GM19372 (cell line): Measurements from ENCODE around the gene NCKAP5L.
"Not testable (repeated sequence)": the region's sequence is repeated elsewhere in the genome, so short reads cannot be mapped to it uniquely, and the experiment has no call there.

Experiments
- ATAC-seq: cut with Tn5 transposase; IDR thresholded peaks from one replicate; pipeline ENCODE4 v1.9.1; 2021; ENCODE audit warnings: mild to moderate bottlenecking, low read depth, moderate library complexity; ENCODE audit not compliant: unreplicated experiment

The NCKAP5L gene

GRCh38 chr12:49865109-49865781, 37.0 kb upstream of the NCKAP5L start:
- ATAC-seq, result no peak

DNA sequence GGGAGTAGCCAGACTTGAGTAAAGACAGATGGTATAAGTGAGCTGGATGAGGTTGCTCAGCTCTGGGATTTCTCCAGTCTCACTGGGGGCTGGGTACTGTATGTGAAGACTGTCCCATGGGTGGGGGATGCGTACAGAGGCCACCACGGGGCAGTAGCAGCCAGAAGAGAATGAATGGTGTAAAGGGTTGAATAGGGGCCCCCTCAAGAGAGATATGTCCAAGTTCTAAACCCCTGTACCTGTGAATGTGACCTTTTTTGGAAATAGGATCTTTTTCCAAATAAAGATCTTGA, 36.5 kb upstream of the NCKAP5L start:
- ATAC-seq, result no peak

GRCh38 chr12:49863946-49864797, 36.0 kb upstream of the NCKAP5L start:
- ATAC-seq, result no peak

- ATAC-seq, result not testable (repeated sequence)
Observed at GRCh38 chr12:49860921-49861320, 32.7 kb upstream of the NCKAP5L start.

DNA sequence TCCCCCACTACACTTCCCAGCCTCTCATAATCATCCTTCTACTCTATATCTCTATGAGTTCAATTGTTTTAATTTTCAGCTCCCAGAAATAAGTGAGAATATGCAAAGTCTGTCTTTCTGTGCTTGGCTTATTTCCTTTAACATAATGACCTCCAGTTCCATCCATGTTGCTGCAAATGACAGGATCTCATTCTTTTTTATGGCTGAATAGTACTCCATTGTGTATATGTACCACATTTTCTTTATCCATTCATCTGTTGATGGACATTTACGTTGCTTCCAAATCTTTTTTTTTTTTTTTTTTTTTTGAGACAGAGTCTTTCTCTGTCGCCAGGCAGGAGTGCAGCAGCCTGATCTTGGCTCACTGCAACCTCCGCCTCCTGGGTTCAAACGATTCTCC, 27.7 kb upstream of the NCKAP5L start:
- not testable (repeated sequence) for ATAC-seq

DNA sequence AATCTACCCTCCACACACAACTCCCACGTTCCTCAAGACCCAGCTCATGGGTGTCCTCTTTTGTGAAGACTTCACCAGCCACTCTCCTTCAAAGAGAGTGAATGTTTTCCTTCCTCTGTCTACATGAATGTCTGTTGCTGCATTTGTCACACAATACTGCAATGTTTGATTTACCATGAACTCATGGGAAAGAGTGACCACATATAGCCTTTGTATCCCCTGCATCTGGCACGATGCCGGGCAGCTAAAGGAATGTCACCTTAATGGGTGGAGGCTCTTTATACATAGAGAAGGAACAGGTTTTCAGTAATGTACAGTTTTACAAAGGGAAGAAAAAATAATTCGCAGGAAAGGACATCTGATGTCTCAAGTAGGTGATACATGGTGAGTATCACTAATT, 26.8 kb upstream of the NCKAP5L start:
- ATAC-seq, result no peak

DNA sequence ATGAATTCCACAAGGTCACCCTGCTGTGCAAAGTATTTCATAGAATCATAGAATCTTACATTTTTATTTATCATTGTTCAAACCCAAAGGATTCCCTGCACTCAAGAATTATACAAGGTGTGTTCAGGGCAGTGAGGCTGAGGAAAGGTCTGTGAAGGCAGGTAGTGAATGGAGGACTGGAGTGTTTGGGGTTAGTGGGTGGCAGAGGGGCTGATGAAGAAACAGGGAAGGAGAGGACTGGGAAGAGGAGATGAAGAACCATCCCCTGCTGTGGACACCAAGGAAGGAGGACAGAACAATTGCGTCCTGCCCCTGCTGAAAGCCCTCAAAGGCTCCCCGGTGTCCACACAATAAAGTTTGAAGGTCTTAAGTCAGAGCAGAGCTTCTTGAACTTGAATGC, 25.5 kb upstream of the NCKAP5L start:
- no peak for ATAC-seq

- ATAC-seq, result no peak
Observed at GRCh38 chr12:49847161-49847560, 18.9 kb upstream of the NCKAP5L start.

GRCh38 chr12:49846032-49846431, 17.8 kb upstream of the NCKAP5L start:
- ATAC-seq, result no peak

GRCh38 chr12:49843876-49844437, 15.7 kb upstream of the NCKAP5L start:
- no peak for ATAC-seq

DNA sequence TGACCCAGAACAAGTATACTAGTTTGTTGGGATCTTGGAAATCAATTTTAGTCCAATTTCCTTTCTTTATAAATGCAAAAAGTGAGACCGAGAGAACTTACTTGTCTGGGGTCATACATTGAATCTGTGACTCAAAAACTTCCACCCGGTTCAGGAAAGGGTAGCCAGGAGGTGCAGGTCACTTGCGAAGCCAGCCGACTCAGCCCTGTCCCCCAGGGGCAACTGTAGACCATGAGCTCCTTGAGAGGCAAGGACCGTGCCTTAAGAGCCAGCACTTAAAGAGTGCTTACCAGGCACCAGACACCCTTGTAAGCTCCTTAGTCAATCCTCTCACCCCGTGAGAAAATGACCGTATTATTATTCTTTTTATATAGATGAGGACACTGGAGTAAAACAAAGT, 15.2 kb upstream of the NCKAP5L start:
- ATAC-seq, result no peak

- ATAC-seq, result peak; percentile 86
Observed at GRCh38 chr12:49842519-49843352, 14.5 kb upstream of the NCKAP5L start, which contains the start of gene BCDIN3D. Gene BCDIN3D, minus strand, starts transcription at chr12:49843106. Its CDS starts 19 bp downstream, at chr12:49843087.

DNA sequence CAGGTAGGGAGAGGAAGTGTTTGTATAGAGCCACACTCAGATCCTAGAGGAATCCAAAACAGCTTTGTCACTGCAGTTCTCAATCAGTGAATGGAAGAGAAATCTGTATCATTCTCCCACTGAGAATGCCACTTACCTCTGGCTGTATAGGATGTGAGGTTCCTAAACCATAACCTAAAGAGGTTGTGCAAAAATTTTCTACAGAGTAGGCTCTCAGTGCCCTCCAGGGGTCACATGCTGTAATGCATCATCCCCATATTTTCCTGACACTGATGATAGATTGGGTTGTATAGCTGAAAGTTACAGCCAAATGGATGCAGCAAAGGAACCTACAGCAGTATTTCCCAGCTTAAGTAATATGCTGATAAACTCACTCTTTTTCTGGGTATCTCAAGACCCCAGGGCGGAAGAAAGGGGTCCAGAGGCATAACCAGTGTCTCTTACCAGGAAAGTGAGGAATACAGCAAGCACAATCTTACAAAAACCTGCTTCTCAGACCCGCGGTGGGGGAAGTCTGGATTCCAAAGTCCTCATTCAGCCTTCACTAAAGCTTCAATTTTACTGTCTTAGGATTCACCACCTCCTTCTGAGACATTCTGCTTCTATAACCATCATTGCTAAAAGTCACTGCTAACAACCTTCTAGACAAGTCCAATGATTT, 10.9 kb upstream of the NCKAP5L start:
- ATAC-seq, result no peak

GRCh38 chr12:49832836-49833421, 4.7 kb upstream of the NCKAP5L start:
- ATAC-seq, result no peak

DNA sequence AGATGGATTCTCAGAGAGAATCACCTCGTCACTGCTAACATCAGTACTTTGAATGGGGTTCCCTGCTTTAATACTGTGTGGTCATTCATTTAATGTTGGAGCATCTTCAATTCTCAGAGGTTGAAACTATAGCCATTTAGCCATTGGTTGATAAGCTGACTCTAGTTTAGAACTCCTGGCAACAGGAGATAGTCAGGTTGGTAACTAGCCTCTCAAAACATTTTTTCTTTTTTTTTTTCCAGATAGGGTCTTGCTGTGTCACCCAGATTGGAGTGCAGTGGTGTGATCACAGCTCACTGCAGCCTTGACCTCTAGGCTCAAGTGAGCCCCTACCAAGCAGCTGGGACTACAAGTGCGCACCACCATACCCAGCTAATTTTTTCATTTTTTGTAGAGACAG, 3.5 kb upstream of the NCKAP5L start:
- no peak for ATAC-seq

DNA sequence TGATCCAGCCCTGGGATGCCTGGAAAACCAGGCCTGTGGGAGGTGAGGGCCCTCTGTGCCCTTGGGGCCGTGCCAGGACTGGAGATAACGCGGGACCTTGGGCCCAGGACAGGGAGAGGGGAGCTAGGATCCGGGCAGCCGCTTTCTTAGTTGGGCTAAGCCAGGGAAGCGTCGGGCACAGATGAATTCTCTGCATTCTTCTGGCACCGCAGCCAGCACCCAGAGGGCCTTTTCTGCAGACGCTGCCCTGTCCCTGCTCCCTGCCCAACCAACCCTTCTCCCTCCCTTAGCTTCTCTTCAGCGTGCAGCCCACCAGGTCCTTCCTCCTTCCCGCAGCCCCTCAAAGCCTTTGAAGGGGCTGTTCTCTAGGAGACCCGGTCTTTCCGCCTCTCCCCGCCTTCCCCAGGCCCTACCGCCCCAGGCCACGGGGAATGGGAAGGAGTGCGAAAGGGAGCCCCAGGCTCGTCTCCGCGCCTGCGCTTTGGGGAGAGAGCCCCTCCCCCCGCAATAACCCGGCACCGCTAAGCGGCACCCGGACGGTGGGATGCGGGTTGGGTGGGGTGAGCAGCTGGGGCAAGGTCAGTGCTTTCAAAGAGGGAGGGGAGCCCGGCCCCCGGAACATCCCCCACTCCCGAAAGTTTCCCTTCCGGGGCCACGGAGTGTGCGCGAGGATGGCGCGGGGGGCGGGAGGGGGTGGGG, 663 bp downstream of the NCKAP5L start:
- ATAC-seq, result no peak

GRCh38 chr12:49827051-49827400, 1.2 kb downstream of the NCKAP5L start:
- no peak for ATAC-seq

DNA sequence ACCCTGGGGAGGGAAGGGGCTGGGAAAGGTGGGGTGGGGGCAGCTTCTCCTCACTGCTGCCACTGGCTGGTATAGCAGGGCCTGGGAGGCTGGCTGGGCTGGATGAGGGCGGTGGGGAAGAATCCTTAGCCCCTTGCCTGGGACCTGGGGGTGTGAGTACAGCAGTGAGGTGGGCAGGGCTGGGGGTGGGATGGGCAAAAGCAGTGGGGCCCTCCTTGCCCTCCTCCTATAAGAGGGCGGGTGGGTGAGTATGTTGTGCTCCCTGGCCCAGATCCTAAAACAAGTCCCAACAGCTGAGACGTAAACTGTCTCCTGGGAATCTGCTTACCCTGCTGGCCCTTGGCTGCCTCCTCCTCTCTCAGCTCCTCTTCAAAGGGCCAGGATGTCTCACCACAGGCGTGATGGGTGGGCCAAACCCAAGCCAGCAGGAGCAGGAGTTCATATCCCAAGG, 2.2 kb downstream of the NCKAP5L start:
- no peak for ATAC-seq

DNA sequence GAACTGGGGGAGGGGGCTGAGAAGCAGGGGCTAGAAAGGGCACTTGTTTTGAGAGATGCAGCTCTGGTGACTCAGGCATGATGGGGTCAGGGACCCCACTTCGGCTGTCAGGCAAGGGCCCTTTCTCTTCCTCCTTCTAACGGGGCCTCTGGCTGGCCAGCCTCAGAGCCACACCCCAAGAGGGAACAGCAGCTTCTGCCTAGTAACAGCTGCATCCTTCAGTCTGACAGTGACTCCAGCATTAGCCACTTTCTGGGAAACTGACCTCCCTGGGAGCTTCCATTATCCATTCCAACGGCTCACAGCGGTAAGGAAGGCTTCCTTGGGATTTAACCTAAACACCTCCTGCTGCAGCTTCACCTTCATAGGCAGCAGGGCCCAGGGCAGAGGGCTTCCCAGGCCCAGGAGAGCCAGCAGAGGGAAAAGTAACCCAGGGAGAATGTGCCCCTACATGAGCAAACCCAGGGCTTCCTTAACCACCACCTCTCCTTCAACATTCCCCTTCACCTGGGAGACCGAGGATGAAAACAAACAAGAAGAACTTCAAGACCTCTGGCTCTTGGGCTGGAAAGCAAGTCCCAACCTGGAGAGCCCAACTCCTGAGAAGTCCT, 2.7 kb downstream of the NCKAP5L start:
- no peak for ATAC-seq
